HEK293 (cell line): ENCODE measurements around the gene RBM4B.

Source experiments
- CTCF ChIA-PET: fragments of 350-600 bp; formaldehyde crosslinking; extraction: SDS; loops from one replicate; lab custom pipeline; 2021; ENCODE audit warnings: antibody characterized with exemption; lab: Yijun Ruan, JAX
- POLR2A ChIA-PET: fragments of 300-600 bp; formaldehyde crosslinking; extraction: SDS; loops from one replicate; lab custom pipeline; 2020; ENCODE audit warnings: antibody characterized with exemption, inconsistent platforms; lab: Yijun Ruan, JAX
- H3K27ac ChIP-seq: fragments of 200-500 bp; sonication (Bioruptor generic); 2 replicates; pipeline ENCODE4 v1.5.1; 2014; ENCODE audit warnings: low read depth, low read length, control low read depth, inconsistent platforms; ENCODE audit errors: extremely low read depth
- H3K36me3 ChIP-seq, 2 experiments: fragments of 200-500 bp in 1 of 2; sonication (Bioruptor generic) in 1 of 2; 1 replicate in 1 of 2; 2 replicates in 1 of 2; pipeline ENCODE4 v1.5.1; 2014 to 2017; ENCODE audit warnings: inconsistent platforms in 2 of 2, low read length in 2 of 2; ENCODE audit not compliant: control insufficient read depth in 2 of 2, insufficient read depth in 1 of 2
- H3K4me1 ChIP-seq: fragments of 200-500 bp; sonication (Bioruptor generic); 2 replicates; pipeline ENCODE4 v1.5.1; 2014; ENCODE audit warnings: mild to moderate bottlenecking, low read length, inconsistent platforms; ENCODE audit not compliant: control insufficient read depth, insufficient read depth
- H3K4me3 ChIP-seq: 2 replicates; pipeline ENCODE4 v1.5.1; 2011; ENCODE audit warnings: low read depth, mild to moderate bottlenecking, control low read depth, low read length, moderate library complexity
- H3K9me3 ChIP-seq: fragments of 200-500 bp; sonication (Bioruptor generic); 2 replicates; pipeline ENCODE4 v1.5.1; 2014; ENCODE audit warnings: low read depth, low read length, inconsistent platforms; ENCODE audit not compliant: control insufficient read depth, insufficient read depth
- EGR2 ChIP-seq: fragments of 450-650 bp; formaldehyde crosslinking; IDR thresholded peaks from 2 replicates; pipeline ENCODE4 v1.5.1; 2016; ENCODE audit warnings: low read depth, missing biosample characterization, missing genetic modification characterization
- HOXA7 ChIP-seq: sonication (generic); formaldehyde crosslinking; IDR thresholded peaks from 2 replicates; pipeline ENCODE4 v1.8.1; 2022; ENCODE audit warnings: missing genetic modification reagents, borderline replicate concordance
- PRDM1 ChIP-seq: fragments of 450-650 bp; formaldehyde crosslinking; IDR thresholded peaks from 2 replicates; pipeline ENCODE4; 2016; ENCODE audit warnings: missing biosample characterization, missing genetic modification characterization
- ZBTB17 ChIP-seq: fragments of 450-650 bp; formaldehyde crosslinking; IDR thresholded peaks from 2 replicates; pipeline ENCODE4 v1.5.1; 2016; ENCODE audit warnings: missing biosample characterization, missing genetic modification characterization
- ZBTB6 ChIP-seq: fragments of 450-650 bp; formaldehyde crosslinking; IDR thresholded peaks from 2 replicates; pipeline ENCODE4 v1.5.1; 2017; ENCODE audit warnings: missing biosample characterization, missing genetic modification characterization
- ZBTB7A ChIP-seq: fragments of 450-650 bp; formaldehyde crosslinking; IDR thresholded peaks from 2 replicates; pipeline ENCODE4 v1.5.1; 2016; ENCODE audit warnings: low read depth, missing biosample characterization, missing genetic modification characterization
- ZNF146 ChIP-seq: fragments of 450-650 bp; formaldehyde crosslinking; IDR thresholded peaks from 2 replicates; pipeline ENCODE4 v1.5.1; 2016; ENCODE audit warnings: missing biosample characterization, missing genetic modification characterization
- ZNF16 ChIP-seq: fragments of 450-650 bp; formaldehyde crosslinking; IDR thresholded peaks from 2 replicates; pipeline ENCODE4 v1.5.1; 2016; ENCODE audit warnings: low read depth, missing biosample characterization, missing genetic modification characterization
- ZNF221 ChIP-seq: fragments of 450-650 bp; formaldehyde crosslinking; IDR thresholded peaks from 2 replicates; pipeline ENCODE4 v1.5.1; 2017; ENCODE audit warnings: missing biosample characterization, missing genetic modification characterization, borderline replicate concordance
- ZNF274 ChIP-seq, 2 experiments: fragments of 200-500 bp in 1 of 2; fragments of 450-650 bp in 1 of 2; sonication (Bioruptor generic) in 1 of 2; formaldehyde crosslinking in 1 of 2; IDR thresholded peaks; 2 replicates each; pipeline versions ENCODE4 v1.5.1 to v1.6.1; 2014 to 2016; ENCODE audit warnings: borderline replicate concordance in 1 of 2, inconsistent platforms in 1 of 2, low read length in 1 of 2, missing biosample characterization in 1 of 2, missing genetic modification characterization in 1 of 2
- ZNF280C ChIP-seq: fragments of 450-650 bp; formaldehyde crosslinking; IDR thresholded peaks from 2 replicates; pipeline ENCODE4 v1.5.1; 2016; ENCODE audit warnings: missing biosample characterization, missing genetic modification characterization
- ZNF366 ChIP-seq: fragments of 450-650 bp; formaldehyde crosslinking; conservative IDR thresholded peaks from 2 replicates; pipeline ENCODE4 v1.5.1; 2016; ENCODE audit warnings: missing biosample characterization, missing genetic modification characterization
- ZNF555 ChIP-seq: fragments of 450-650 bp; formaldehyde crosslinking; conservative IDR thresholded peaks from 2 replicates; pipeline ENCODE4 v1.5.1; 2017; ENCODE audit warnings: missing biosample characterization, mild to moderate bottlenecking, missing genetic modification characterization, inconsistent platforms
- ZNF785 ChIP-seq: fragments of 450-650 bp; formaldehyde crosslinking; IDR thresholded peaks from 2 replicates; pipeline ENCODE4 v1.5.1; 2016; ENCODE audit warnings: missing biosample characterization, missing genetic modification characterization
- ZSCAN16 ChIP-seq: fragments of 450-650 bp; formaldehyde crosslinking; IDR thresholded peaks from 2 replicates; pipeline ENCODE4 v1.5.1; 2016; ENCODE audit warnings: missing biosample characterization, missing genetic modification characterization

RBM4B gene

GRCh38 chr11:66670816-66671215 is 6.9 kb downstream of the RBM4B start:
- H3K36me3 ChIP-seq = peaks cover 4 to 59% of the 10 kb centered on the region in 2 experiments
- no peaks in the 10 kb centered on the region for H3K9me3 ChIP-seq
- ChIA-PET CTCF (interaction anchor here (0.7 kb wide), 1 partner anchor 93 kb away, joined by 5 read pairs; no protein-coding TSS in a partner anchor), POLR2A (interaction anchor here (0.6 kb wide), 1 partner anchor 204 kb away, joined by 4 read pairs; no protein-coding TSS in a partner anchor)
- no peaks in the 10 kb centered on the region for H3K4me1 ChIP-seq
- no peak overlapping the region for H3K4me3 ChIP-seq
- H3K27ac ChIP-seq = no peak overlapping the region
- TF ChIP-seq ZNF555 (tag by site-specific recombination) (no peak), ZBTB7A (tag by site-specific recombination) (no peak), ZNF146 (no peak), ZNF16 (tag by site-specific recombination) (no peak), ZBTB17 (tag by site-specific recombination) (no peak), ZBTB6 (tag by site-specific recombination) (no peak), ZNF366 (tag by site-specific recombination) (no peak), HOXA7 (CRISPR knock-in tag) (no peak)

GRCh38 chr11:66665369-66665768 is 12.3 kb downstream of the RBM4B start:
- ChIA-PET CTCF (no interaction called here), POLR2A (no interaction called here)
- TF ChIP-seq ZNF221 (tag by site-specific recombination) (no peak), EGR2 (tag by site-specific recombination) (no peak), ZNF274 (IDR thresholded peaks at IDR 0.05; ENCODE audit: low read length) (no peak), ZNF274 (tag by site-specific recombination; IDR thresholded peaks at IDR 0.05; ENCODE audit: borderline replicate concordance) (no peak), ZNF785 (no peak)
- Histone ChIP-seq H3K4me1 (no peaks in the 10 kb centered on the region), H3K4me3 (no peak overlapping the region), H3K9me3 (no peaks in the 10 kb centered on the region), H3K27ac (no peak overlapping the region), H3K36me3 (peaks cover 4 to 77% of the 10 kb centered on the region in 2 experiments)

GRCh38 chr11:66663741-66664296 is 13.9 kb downstream of the RBM4B start:
- no peaks in the 10 kb centered on the region for H3K9me3 ChIP-seq
- ChIA-PET CTCF (interaction anchor here (1.2 kb wide), 1 partner anchor 15 kb away, joined by 5 read pairs; no protein-coding TSS in a partner anchor), POLR2A (interaction anchor here (0.6 to 1.5 kb wide), 4 partner anchors 9 to 521 kb away, joined by 3 to 5 read pairs (median 3); partner anchors contain the start of gene RBM4B)
- peaks cover 4 to 70% of the 10 kb centered on the region in 2 experiments for H3K36me3 ChIP-seq
- no peak overlapping the region for H3K4me3 ChIP-seq
- no peaks in the 10 kb centered on the region for H3K4me1 ChIP-seq
- TF ChIP-seq ZNF280C (tag by site-specific recombination) = no peak
- no peak for TF ChIP-seq ZSCAN16
- no peak for TF ChIP-seq PRDM1 (tag by site-specific recombination)
- no peak overlapping the region for H3K27ac ChIP-seq
